ENCODE results near the gene CLTA.
"Not testable (repeated sequence)": the region's sequence is repeated elsewhere in the genome, so short reads cannot be mapped to it uniquely, and the experiment has no call there.

DNA sequence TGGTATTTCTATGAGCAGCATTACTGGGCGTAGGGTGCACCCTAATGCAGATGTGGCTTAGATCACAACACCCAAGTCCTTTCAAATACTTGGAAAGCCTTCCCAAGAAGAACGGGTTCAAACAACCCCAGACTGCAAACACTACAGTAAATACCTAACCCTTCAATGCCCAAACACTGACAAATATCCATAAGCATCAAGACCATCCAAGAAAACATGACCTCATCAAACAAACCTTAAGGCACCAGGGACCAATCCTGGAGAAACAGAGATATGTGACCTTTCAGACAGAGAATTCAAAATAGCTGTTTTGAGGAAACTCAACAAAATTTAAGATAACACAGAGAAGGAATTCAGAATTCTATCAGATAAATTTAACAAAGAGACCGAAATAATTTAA is 15.5 kb upstream of the CLTA start:
- not testable (repeated sequence) for TF ChIP-seq POLR2AphosphoS5 (IDR thresholded peaks at IDR 0.05)
- TF ChIP-seq, protein P1, sequence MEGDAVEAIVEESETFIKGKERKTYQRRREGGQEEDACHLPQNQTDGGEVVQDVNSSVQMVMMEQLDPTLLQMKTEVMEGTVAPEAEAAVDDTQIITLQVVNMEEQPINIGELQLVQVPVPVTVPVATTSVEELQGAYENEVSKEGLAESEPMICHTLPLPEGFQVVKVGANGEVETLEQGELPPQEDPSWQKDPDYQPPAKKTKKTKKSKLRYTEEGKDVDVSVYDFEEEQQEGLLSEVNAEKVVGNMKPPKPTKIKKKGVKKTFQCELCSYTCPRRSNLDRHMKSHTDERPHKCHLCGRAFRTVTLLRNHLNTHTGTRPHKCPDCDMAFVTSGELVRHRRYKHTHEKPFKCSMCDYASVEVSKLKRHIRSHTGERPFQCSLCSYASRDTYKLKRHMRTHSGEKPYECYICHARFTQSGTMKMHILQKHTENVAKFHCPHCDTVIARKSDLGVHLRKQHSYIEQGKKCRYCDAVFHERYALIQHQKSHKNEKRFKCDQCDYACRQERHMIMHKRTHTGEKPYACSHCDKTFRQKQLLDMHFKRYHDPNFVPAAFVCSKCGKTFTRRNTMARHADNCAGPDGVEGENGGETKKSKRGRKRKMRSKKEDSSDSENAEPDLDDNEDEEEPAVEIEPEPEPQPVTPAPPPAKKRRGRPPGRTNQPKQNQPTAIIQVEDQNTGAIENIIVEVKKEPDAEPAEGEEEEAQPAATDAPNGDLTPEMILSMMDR (IDR thresholded peaks at IDR 0.05) = not testable (repeated sequence)
